H9 (cell line): ENCODE results near the gene ACER1. TPM values are rescaled to one million over a fixed set of nuclear protein-coding genes. Genes with fewer than 3 reads are reported as not detected.

Source experiments
- DNase-seq: peaks from one replicate; pipeline ENCODE4 v3.0.0-alpha.2; 2017
- H2AFZ ChIP-seq: one replicate; pipeline ENCODE4 v1.6.1; 2013; ENCODE audit warnings: mild to moderate bottlenecking, low read length, control low read depth, moderate library complexity
- H2AK5ac ChIP-seq: 2 replicates; pipeline ENCODE4 v1.6.1; 2013; ENCODE audit warnings: low read length, control low read depth, mixed read lengths; ENCODE audit not compliant: insufficient read length
- H2BK120ac ChIP-seq: one replicate; pipeline ENCODE4 v1.6.1; 2013; ENCODE audit warnings: low read depth, mild to moderate bottlenecking, low read length, control low read depth, inconsistent platforms; ENCODE audit not compliant: poor library complexity, severe bottlenecking
- H2BK12ac ChIP-seq: 2 replicates; pipeline ENCODE4 v1.6.1; 2013; ENCODE audit warnings: low read length, control low read depth, mixed read lengths, low read depth; ENCODE audit not compliant: insufficient read length
- H2BK15ac ChIP-seq: 2 replicates; pipeline ENCODE4 v1.6.1; 2013; ENCODE audit warnings: low read depth, low read length, control low read depth
- H2BK20ac ChIP-seq: one replicate; pipeline ENCODE4 v1.6.1; 2013; ENCODE audit warnings: low read depth, mild to moderate bottlenecking, low read length, control low read depth, inconsistent platforms; ENCODE audit not compliant: poor library complexity, severe bottlenecking
- H2BK5ac ChIP-seq: 2 replicates; pipeline ENCODE4 v1.6.1; 2013; ENCODE audit warnings: low read length, control low read depth, mixed read lengths; ENCODE audit not compliant: insufficient read length
- H3K14ac ChIP-seq: 2 replicates; pipeline ENCODE4 v1.6.1; 2013; ENCODE audit warnings: low read length, control low read depth; ENCODE audit not compliant: insufficient read depth
- H3K18ac ChIP-seq: 2 replicates; pipeline ENCODE4 v1.6.1; 2013; ENCODE audit warnings: low read depth, mild to moderate bottlenecking, mixed read lengths, low read length, control low read depth; ENCODE audit not compliant: insufficient read length
- H3K23ac ChIP-seq: 2 replicates; pipeline ENCODE4 v1.6.1; 2013; ENCODE audit warnings: low read length, control low read depth, mixed read lengths, low read depth; ENCODE audit not compliant: insufficient read length
- H3K23me2 ChIP-seq: 2 replicates; pipeline ENCODE4 v1.6.1; 2013; ENCODE audit warnings: low read depth, mild to moderate bottlenecking, mixed read lengths, low read length, control low read depth; ENCODE audit not compliant: insufficient read length, poor library complexity, severe bottlenecking
- H3K27ac ChIP-seq: 2 replicates; pipeline ENCODE4 v1.5.1; 2013; ENCODE audit warnings: low read length, control low read depth, mixed read lengths, low read depth; ENCODE audit not compliant: insufficient read length
- H3K27me3 ChIP-seq: 2 replicates; pipeline ENCODE4 v1.6.1; 2013; ENCODE audit warnings: low read length, control low read depth, inconsistent platforms; ENCODE audit not compliant: insufficient read depth
- H3K4ac ChIP-seq: 2 replicates; pipeline ENCODE4 v1.6.1; 2013; ENCODE audit warnings: low read depth, mild to moderate bottlenecking, control low read depth, inconsistent platforms, low read length, moderate library complexity
- H3K4me1 ChIP-seq: 2 replicates; pipeline ENCODE4 v1.6.1; 2013; ENCODE audit warnings: low read length, control low read depth, inconsistent platforms; ENCODE audit not compliant: insufficient read depth
- H3K4me2 ChIP-seq: 2 replicates; pipeline ENCODE4 v1.6.1; 2013; ENCODE audit warnings: low read length, control low read depth, mixed read lengths; ENCODE audit not compliant: insufficient read length, insufficient read depth
- H3K56ac ChIP-seq: 2 replicates; pipeline ENCODE4 v1.6.1; 2013; ENCODE audit warnings: low read depth, mild to moderate bottlenecking, mixed read lengths, low read length, control low read depth; ENCODE audit not compliant: insufficient read length
- H3K79me1 ChIP-seq: 2 replicates; pipeline ENCODE4 v1.6.1; 2013; ENCODE audit warnings: low read depth, mild to moderate bottlenecking, moderate library complexity, low read length, control low read depth, inconsistent platforms; ENCODE audit not compliant: insufficient read depth, poor library complexity, severe bottlenecking
- H3K79me2 ChIP-seq: 2 replicates; pipeline ENCODE4 v1.6.1; 2013; ENCODE audit warnings: low read length, control low read depth, inconsistent platforms; ENCODE audit not compliant: insufficient read depth
- H3K9ac ChIP-seq: 2 replicates; pipeline ENCODE4 v1.6.1; 2013; ENCODE audit warnings: low read length, control low read depth, mixed read lengths; ENCODE audit not compliant: insufficient read length; ENCODE audit errors: extremely low read depth
- H3K9me3 ChIP-seq: one replicate; pipeline ENCODE4 v1.6.1; 2013; ENCODE audit warnings: low read depth, low read length, inconsistent platforms; ENCODE audit not compliant: control insufficient read depth
- H3T11ph ChIP-seq: one replicate; pipeline ENCODE4 v1.6.1; 2013; ENCODE audit warnings: mild to moderate bottlenecking, low read length, control low read depth, inconsistent platforms
- H4K20me1 ChIP-seq: one replicate; pipeline ENCODE4 v1.6.1; 2013; ENCODE audit not compliant: control insufficient read depth, insufficient read length, insufficient read depth
- H4K5ac ChIP-seq: 2 replicates; pipeline ENCODE4 v1.6.1; 2013; ENCODE audit warnings: low read depth, mild to moderate bottlenecking, mixed read lengths, low read length, control low read depth; ENCODE audit not compliant: insufficient read length
- H4K8ac ChIP-seq: replicated peaks from 2 replicates; pipeline ENCODE4 v1.6.1; 2013; ENCODE audit warnings: low read length, control low read depth, mixed read lengths, low read depth; ENCODE audit not compliant: insufficient read length
- H4K91ac ChIP-seq: 2 replicates; pipeline ENCODE4 v1.6.1; 2013; ENCODE audit warnings: low read depth, mild to moderate bottlenecking, moderate library complexity, mixed read lengths, low read length, control low read depth; ENCODE audit not compliant: insufficient read length
- H3K27ac Mint-ChIP-seq, 3 experiments: 2 replicates in 2 of 3; 3 replicates in 1 of 3; pipeline ENCODE4 v1.8.0; 2020 to 2021; ENCODE audit warnings: mixed read lengths in 3 of 3, mild to moderate bottlenecking in 1 of 3, moderate library complexity in 1 of 3
- H3K27me3 Mint-ChIP-seq: 2 replicates; pipeline ENCODE4 v1.8.0; 2021; ENCODE audit warnings: low read depth, mild to moderate bottlenecking, moderate library complexity, mixed read lengths
- H3K36me3 Mint-ChIP-seq, 3 experiments: 2 replicates in 2 of 3; 3 replicates in 1 of 3; pipeline ENCODE4 v1.8.0; 2020 to 2021; ENCODE audit warnings: low read depth in 3 of 3, mixed read lengths in 3 of 3; ENCODE audit not compliant: insufficient read depth in 1 of 3
- H3K4me1 Mint-ChIP-seq, 2 experiments: 2 replicates each; pipeline ENCODE4 v1.8.0; 2020; ENCODE audit warnings: mixed read lengths in 2 of 2
- H3K4me3 Mint-ChIP-seq, 2 experiments: 2 replicates in 1 of 2; 3 replicates in 1 of 2; pipeline ENCODE4 v1.8.0; 2020 to 2021; ENCODE audit warnings: mild to moderate bottlenecking in 2 of 2, mixed read lengths in 2 of 2, moderate library complexity in 1 of 2
- H3K9me3 Mint-ChIP-seq, 2 experiments: 2 replicates in 1 of 2; 3 replicates in 1 of 2; pipeline ENCODE4 v1.8.0; 2020; ENCODE audit warnings: mild to moderate bottlenecking in 2 of 2, mixed read lengths in 2 of 2, moderate library complexity in 1 of 2
- CTCF ChIP-seq: fragments of 200-600 bp; sonication (generic); conservative IDR thresholded peaks from 3 replicates; pipeline ENCODE4 v1.8.0; 2021; ENCODE audit warnings: antibody characterized with exemption, mild to moderate bottlenecking
- WGBS: extraction: QIAGEN DNeasy Blood & Tissue Kit; methylation state at CpG from one replicate; pipeline ENCODE4 v1.1.7; 2013; ENCODE audit warnings: missing lambda C conversion rate, low lambda C conversion rate, mixed read lengths; ENCODE audit not compliant: insufficient read length; ENCODE audit errors: extremely low coverage; 5-methylcytosine and 5-hydroxymethylcytosine counted together
- total RNA-seq: library from RNA; stranded (reverse); gene quantifications from 2 replicates; pipeline ENCODE4 v1.2.1, GENCODE V29; 2021

The ACER1 gene
- total RNA-seq, 1 experiment from 2014 or later, result not detected

- H3K27me3 Mint-ChIP-seq, result no peaks in the 10 kb centered on the region
- Histone ChIP-seq H4K91ac (no peak overlapping the region), H3T11ph (no peak overlapping the region), H3K79me1 (peaks cover 12% of the 10 kb centered on the region), H2BK20ac (no peak overlapping the region), H3K9ac (no peak overlapping the region), H2AK5ac (no peak overlapping the region), H4K8ac (no peak overlapping the region), H3K14ac (no peak overlapping the region), H3K4ac (no peak overlapping the region), H3K4me1 (no peaks in the 10 kb centered on the region), H4K5ac (no peak overlapping the region), H3K56ac (no peak overlapping the region), H3K23ac (no peak overlapping the region), H2BK12ac (no peak overlapping the region), H3K23me2 (no peaks in the 10 kb centered on the region), H2BK15ac (no peak overlapping the region), H3K18ac (no peak overlapping the region), H3K27ac (no peak overlapping the region), H3K79me2 (peaks cover 14% of the 10 kb centered on the region; the same call in 1 of the 2 replicates), H4K20me1 (peaks cover 6% of the 10 kb centered on the region), H2BK120ac (no peak overlapping the region), H2BK5ac (no peak overlapping the region), H3K27me3 (no peaks in the 10 kb centered on the region), H2AFZ (no peak overlapping the region), H3K9me3 (no peaks in the 10 kb centered on the region), H3K4me2 (no peak overlapping the region)
- DNase-seq, result no peak
- WGBS, result no CpG with 5 or more reads among the region's 12 CpGs
- peaks cover 7 to 11% of the 10 kb centered on the region in 2 experiments for H3K4me1 Mint-ChIP-seq
- no peaks in the 10 kb centered on the region for H3K9me3 Mint-ChIP-seq
- no peak for TF ChIP-seq CTCF
- peaks cover 27 to 64% (median 54%) of the 10 kb centered on the region in 3 experiments for H3K36me3 Mint-ChIP-seq
- no peak overlapping the region for H3K4me3 Mint-ChIP-seq
- peak overlapping the region; percentile 41 to 85 (median 69); a peak in 5 of 7 replicates for H3K27ac Mint-ChIP-seq
Measured at GRCh38 chr19:6263306-6263705, 70.1 kb downstream of the ACER1 start.
